ENCODE measurements around the gene SMAD3.

DNA sequence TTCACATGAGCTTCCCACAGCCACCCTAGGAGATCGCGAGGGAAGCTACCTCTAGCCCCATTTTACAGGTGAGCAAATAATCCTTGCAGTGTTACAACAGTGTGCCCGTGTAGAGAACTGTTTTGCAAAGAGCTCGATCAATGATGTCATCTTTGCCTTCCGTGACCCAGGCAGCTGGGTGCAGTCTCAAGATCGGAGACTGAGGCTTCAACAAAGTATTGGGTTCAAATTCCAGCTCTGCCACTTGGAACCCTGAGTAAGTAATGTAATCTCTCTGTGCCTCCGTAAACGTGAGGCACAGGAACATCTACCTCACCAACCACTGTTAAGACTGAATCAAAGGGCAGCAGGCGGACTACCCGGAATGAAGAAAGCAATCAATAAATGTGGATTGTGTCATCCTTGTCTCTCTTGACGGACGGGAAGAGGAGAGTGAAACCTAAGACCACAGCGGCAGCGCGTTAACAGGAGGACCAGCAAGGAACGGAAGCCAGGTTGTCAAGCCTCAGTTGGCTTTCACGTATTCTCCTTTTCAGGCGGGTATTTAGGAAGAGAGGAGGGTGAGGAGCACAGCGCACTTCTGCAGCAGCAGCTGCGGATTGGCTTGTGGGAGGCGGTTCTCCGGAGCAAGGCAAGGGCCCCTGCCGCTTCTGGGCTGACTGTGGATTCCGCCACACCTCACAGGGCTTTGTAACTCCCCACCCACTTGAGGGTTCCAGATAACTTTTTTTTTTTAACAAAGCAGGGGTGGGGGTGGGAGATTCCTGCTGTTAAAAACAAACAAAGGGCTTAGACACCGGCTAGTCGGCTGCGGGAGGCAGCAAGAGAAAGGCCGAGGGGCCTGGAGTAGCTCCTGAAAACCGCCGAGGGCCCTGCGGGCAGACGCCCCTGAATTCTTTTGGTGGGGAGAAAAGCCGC lies 1.5 kb upstream of the SMAD3 start:
- TF ChIP-seq CTCF (IDR thresholded peaks at IDR 0.05) = no peak
- peak; percentile 52 for TF ChIP-seq EZH2 (IDR thresholded peaks at IDR 0.05)
- no peak for TF ChIP-seq EZH2phosphoT487 (IDR thresholded peaks at IDR 0.05)
